Activated CD4-positive, alpha-beta T cell treated with anti-CD3 and anti-CD28 coated beads, Interleukin-2, amount 10 ng/mL, durations not matched to agents 7 days and 5 days (primary cell): ENCODE measurements around the gene RPL32. TPM values are rescaled to one million over a fixed set of nuclear protein-coding genes. Genes with fewer than 3 reads are reported as not detected.
"Not testable (repeated sequence)": the region's sequence is repeated elsewhere in the genome, so short reads cannot be mapped to it uniquely, and the experiment has no call there.

Source experiments
- CTCF ChIA-PET: fragments of 350-600 bp; sonication (Branson Sonifier 250); formaldehyde crosslinking; loops from one replicate; lab custom pipeline; 2021; ENCODE audit warnings: antibody characterized with exemption; lab: Charles Lee
- POLR2A ChIA-PET: fragments of 350-600 bp; sonication (Branson Sonifier 250); formaldehyde crosslinking; loops from one replicate; lab custom pipeline; 2021; ENCODE audit warnings: antibody characterized with exemption; lab: Charles Lee
- DNase-seq: peaks from one replicate; pipeline ENCODE4 v3.0.0-alpha.2; 2020
- H3K27ac Mint-ChIP-seq: one replicate; pipeline ENCODE4 v1.8.0; 2021; ENCODE audit warnings: mild to moderate bottlenecking, moderate library complexity, mixed read lengths
- H3K27me3 Mint-ChIP-seq: one replicate; pipeline ENCODE4 v1.8.0; 2021; ENCODE audit warnings: mixed read lengths
- H3K36me3 Mint-ChIP-seq: one replicate; pipeline ENCODE4 v1.8.0; 2021; ENCODE audit warnings: low read depth, mixed read lengths
- H3K4me1 Mint-ChIP-seq: one replicate; pipeline ENCODE4 v1.8.0; 2021; ENCODE audit warnings: mixed read lengths
- H3K4me3 Mint-ChIP-seq: one replicate; pipeline ENCODE4 v1.8.0; 2021; ENCODE audit warnings: mild to moderate bottlenecking, moderate library complexity, mixed read lengths
- H3K9me3 Mint-ChIP-seq: one replicate; pipeline ENCODE4 v1.8.0; 2021; ENCODE audit warnings: mixed read lengths
- total RNA-seq, 2 experiments: library from RNA; stranded (reverse); gene quantifications; one replicate each; pipeline ENCODE4 v1.2.3, GENCODE V29; 2021

RPL32 gene
- total RNA-seq, 2 experiments from 2014 or later, result 2,113 to 2,760 TPM

DNA sequence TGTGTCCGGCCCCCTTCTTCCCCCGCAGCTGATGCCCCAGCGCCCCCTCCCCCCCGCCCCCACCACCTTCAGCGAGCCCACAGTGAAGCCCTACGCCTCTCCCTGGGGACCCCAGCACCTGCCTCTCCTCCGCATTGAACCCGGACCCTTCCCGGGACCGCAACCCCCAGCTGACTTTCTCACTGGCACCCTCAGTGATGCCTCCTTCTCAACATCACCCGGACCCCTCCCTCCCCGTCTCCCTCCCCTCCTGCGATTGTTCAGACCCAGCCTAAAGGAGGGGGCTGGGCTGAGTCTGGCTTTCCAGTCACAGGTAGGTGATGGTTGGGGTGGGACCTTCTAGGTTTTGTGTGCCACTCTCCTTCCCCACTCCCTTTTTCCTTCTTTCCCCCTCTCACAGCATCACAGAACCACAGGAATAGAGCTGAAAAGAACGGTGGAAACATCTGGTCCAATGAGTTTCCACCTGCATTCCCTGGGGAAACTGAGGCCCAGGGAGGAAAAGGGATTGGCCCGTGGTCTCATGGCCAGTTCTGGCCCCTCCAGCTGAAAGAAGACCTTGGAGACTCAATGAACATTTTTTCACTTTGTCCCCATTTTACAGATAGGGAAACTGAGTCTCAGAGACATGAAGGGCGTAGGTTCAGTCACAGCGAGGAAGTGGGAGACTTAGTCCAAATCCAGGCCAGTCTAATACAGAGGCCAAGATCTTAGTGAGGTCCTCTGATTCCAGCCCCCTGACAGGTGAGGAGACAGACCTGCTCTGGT lies 44.1 kb downstream of the RPL32 start:
- Mint-ChIP-seq H3K27me3 (peaks cover 22% of the 10 kb centered on the region), H3K27ac (no peak overlapping the region), H3K4me3 (peak overlapping the region; percentile 65), H3K36me3 (no peaks in the 10 kb centered on the region), H3K4me1 (peaks cover 6% of the 10 kb centered on the region), H3K9me3 (no peaks in the 10 kb centered on the region)
- POLR2A ChIA-PET, result no interaction called here
- no peak for DNase-seq
- CTCF ChIA-PET, result interaction anchor here (0.6 to 1.7 kb wide), 3 partner anchors 13 to 80 kb away, joined by 3 to 6 read pairs (median 3); partner anchors contain the start of gene RPL32

DNA sequence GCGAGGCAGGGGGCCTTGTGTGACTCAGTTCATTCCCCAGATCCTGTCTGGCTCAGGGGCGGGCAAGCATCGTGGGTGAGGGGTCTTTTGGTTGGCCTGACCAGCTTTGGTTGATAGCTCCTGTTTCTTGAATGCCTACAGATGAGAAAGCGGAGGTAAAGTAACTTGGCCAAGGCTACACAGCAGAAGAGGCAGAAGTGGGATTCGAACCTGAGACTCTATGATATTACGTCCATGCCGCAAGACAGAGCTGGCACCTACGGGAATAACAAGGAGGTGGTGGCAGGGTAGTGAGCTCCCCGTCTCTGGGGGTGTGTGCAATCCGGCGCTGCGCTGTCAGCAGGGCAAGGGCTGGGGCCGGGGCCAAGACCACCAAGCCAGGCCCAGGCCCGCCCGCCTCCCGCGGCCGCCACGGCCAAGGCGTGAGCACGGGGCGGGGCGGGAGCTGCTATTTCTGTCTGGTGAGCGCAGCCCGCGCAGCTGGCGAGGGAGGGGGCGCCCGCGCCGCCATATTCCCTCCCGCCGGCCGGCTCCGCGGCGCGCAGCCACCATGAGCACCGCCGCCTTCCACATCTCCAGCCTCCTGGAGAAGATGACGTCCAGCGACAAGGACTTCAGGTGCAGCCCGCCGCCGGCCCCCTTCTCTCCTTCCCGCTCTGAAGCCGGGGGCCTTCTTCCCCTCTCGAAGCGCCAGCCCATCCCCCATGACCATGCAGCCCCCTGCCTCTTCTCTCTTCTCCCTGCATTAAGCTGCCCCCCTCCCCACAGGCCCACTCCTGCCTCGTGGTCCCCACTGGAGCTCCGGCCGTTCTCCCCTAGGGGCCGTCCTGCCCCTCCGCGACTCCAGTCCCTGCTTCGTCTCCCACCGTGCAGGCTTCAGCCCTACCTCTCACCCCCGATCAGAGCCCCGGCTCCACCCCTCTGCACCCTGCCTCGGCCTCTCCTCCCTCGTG lies 44.9 kb downstream of the RPL32 start, which contains the start of gene CAND2:
Gene CAND2, plus strand, starts transcription at position 510 of the 953 bp plus-strand sequence. Its CDS starts 41 bp downstream, at position 551.
- peak within 1 kb of the TSS; percentile 65 for H3K4me3 Mint-ChIP-seq

DNA sequence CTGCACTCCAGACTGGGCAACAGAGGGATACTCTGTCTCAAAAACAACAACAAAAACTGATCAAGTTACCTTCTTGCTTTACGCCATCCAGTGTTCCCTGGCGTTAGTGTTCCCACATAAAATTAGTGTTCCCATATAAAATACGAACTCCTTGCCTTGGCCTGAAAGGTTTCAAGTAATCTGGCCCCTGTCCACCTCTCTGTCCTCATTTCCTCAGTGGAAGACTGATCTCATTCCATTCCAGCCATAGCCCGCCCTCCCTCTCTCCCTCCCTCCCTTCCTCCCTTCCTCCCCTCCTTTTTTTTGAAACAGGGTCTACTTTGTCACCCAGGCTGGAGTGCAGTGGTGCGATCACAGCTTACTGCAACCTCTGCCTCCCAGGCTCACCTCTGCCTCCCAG lies 47.7 kb downstream of the RPL32 start:
- POLR2A ChIA-PET, result no interaction called here
- Mint-ChIP-seq H3K4me3 (no peak overlapping the region), H3K27me3 (peaks cover 25% of the 10 kb centered on the region), H3K9me3 (no peaks in the 10 kb centered on the region), H3K4me1 (peaks cover 6% of the 10 kb centered on the region), H3K36me3 (no peaks in the 10 kb centered on the region), H3K27ac (no peak overlapping the region)
- DNase-seq, result no peak
- CTCF ChIA-PET, result no interaction called here

More for the DNA sequence above, 44.9 kb downstream of the RPL32 start, which contains the start of gene CAND2:
- Mint-ChIP-seq H3K27ac (no peak within 1 kb of the TSS), H3K9me3 (no peaks in the 10 kb centered on the region), H3K36me3 (no peaks in the 10 kb centered on the region), H3K4me1 (peaks cover 6% of the 10 kb centered on the region), H3K27me3 (peaks cover 22% of the 10 kb centered on the region)
- peak; percentile 24 for DNase-seq
- POLR2A ChIA-PET, result interaction anchor here (0.6 to 1.2 kb wide), 2 partner anchors 45 to 134 kb away, joined by 3 read pairs; partner anchors contain the start of gene RPL32
- CTCF ChIA-PET, result interaction anchor here (0.6 to 1.9 kb wide), 4 partner anchors 14 to 79 kb away, joined by 3 to 12 read pairs (median 6); partner anchors contain the start of gene RPL32

- H3K36me3 Mint-ChIP-seq, result no peaks in the 10 kb centered on the region
- H3K9me3 Mint-ChIP-seq, result no peaks in the 10 kb centered on the region
- peaks cover 6% of the 10 kb centered on the region for H3K4me1 Mint-ChIP-seq
- ChIA-PET POLR2A (no interaction called here), CTCF (no interaction called here)
- H3K27me3 Mint-ChIP-seq, result peaks cover 15% of the 10 kb centered on the region
- no peak overlapping the region for H3K4me3 Mint-ChIP-seq
- H3K27ac Mint-ChIP-seq, result no peak overlapping the region
- no peak for DNase-seq
These were observed 49.9 kb downstream of the RPL32 start for GRCh38 chr3:12791430-12791829.

GRCh38 chr3:12787967-12788690 lies 53.2 kb downstream of the RPL32 start:
- H3K36me3 Mint-ChIP-seq, POLR2A ChIA-PET, H3K9me3 Mint-ChIP-seq, H3K4me1 Mint-ChIP-seq, H3K27ac Mint-ChIP-seq, DNase-seq, H3K4me3 Mint-ChIP-seq: not testable (repeated sequence)
- H3K27me3 Mint-ChIP-seq, result peaks cover 22% of the 10 kb centered on the region
- CTCF ChIA-PET, result interaction anchor here (0.6 to 1.9 kb wide), 3 partner anchors 22 to 1012 kb away, joined by 3 to 5 read pairs (median 3); partner anchors contain the start of gene RPL32

GRCh38 chr3:12787346-12787745 lies 54.0 kb downstream of the RPL32 start:
- POLR2A ChIA-PET, H3K36me3 Mint-ChIP-seq, H3K9me3 Mint-ChIP-seq, H3K4me1 Mint-ChIP-seq, H3K27ac Mint-ChIP-seq, H3K4me3 Mint-ChIP-seq: not testable (repeated sequence)
- DNase-seq, result peak; percentile 59
- peaks cover 27% of the 10 kb centered on the region for H3K27me3 Mint-ChIP-seq
- CTCF ChIA-PET, result interaction anchor here (0.5 to 1.9 kb wide), 6 partner anchors 20 to 1013 kb away, joined by 3 to 5 read pairs (median 3); partner anchors contain the start of gene RPL32

DNA sequence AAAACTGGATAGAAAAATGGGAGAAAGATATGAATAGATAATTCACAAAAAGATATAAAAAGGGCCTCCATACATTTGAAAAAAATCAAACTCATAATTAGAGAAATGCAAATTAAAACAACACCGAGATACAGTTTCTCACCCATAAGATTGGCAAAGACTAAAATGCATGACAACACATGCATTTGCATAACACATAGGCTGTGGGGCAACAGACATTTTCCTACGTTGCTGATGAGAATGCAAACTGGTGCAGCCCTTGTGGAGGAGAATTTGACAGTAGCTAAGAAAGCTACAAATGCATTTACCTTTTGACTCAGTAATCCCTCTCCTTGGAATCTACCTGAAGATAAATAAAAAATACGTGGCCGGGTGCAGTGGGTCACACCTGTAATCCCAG lies 56.3 kb downstream of the RPL32 start:
- no peaks in the 10 kb centered on the region for H3K4me1 Mint-ChIP-seq
- DNase-seq, result no peak
- H3K27ac Mint-ChIP-seq, result no peak overlapping the region
- peaks cover 30% of the 10 kb centered on the region for H3K27me3 Mint-ChIP-seq
- no peaks in the 10 kb centered on the region for H3K36me3 Mint-ChIP-seq
- H3K9me3 Mint-ChIP-seq, result no peaks in the 10 kb centered on the region
- ChIA-PET POLR2A (no interaction called here), CTCF (no interaction called here)
- H3K4me3 Mint-ChIP-seq, result no peak overlapping the region

Other genes starting within 250 kb of the RPL32 start
- gene RAF1, start 177.4 kb downstream of the RPL32 start, total RNA-seq, result 10 to 100 TPM; 90.1 to 90.9 TPM
- not detected for gene TMEM40, start 82.3 kb downstream of the RPL32 start, total RNA-seq
- gene CAND2, start 44.9 kb downstream of the RPL32 start, total RNA-seq, result under 1 TPM; 0.84 to 0.98 TPM
- gene IQSEC1, start 231.9 kb upstream of the RPL32 start, total RNA-seq, result 10 to 100 TPM; 58.2 to 70.4 TPM